ENCODE results near the gene PTPN2.

DNA sequence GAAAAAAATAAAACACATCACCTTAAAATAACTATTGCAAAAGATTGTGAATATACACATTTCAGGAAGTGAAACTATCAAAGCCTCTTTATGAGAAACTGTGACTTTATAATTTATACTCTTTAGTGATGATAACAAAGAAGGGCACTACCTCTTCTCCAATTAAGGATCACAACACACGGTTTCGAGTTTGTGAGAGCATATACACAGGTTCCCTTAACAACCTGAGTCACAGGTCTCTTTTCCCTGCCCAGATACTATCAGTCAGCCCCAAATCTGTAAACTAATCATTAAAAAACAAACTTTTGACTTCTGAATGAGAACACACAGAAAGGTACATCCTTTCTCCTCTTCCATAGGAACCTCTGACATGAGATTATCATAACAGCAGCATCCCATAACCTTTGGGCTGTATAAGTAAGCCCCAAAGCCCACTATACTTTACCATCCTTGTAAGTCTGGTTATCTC, 44.9 kb downstream of the PTPN2 start:
- TF ChIP-seq, protein P1, sequence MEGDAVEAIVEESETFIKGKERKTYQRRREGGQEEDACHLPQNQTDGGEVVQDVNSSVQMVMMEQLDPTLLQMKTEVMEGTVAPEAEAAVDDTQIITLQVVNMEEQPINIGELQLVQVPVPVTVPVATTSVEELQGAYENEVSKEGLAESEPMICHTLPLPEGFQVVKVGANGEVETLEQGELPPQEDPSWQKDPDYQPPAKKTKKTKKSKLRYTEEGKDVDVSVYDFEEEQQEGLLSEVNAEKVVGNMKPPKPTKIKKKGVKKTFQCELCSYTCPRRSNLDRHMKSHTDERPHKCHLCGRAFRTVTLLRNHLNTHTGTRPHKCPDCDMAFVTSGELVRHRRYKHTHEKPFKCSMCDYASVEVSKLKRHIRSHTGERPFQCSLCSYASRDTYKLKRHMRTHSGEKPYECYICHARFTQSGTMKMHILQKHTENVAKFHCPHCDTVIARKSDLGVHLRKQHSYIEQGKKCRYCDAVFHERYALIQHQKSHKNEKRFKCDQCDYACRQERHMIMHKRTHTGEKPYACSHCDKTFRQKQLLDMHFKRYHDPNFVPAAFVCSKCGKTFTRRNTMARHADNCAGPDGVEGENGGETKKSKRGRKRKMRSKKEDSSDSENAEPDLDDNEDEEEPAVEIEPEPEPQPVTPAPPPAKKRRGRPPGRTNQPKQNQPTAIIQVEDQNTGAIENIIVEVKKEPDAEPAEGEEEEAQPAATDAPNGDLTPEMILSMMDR (IDR thresholded peaks at IDR 0.05): no peak
- no peak for TF ChIP-seq POLR2A (IDR thresholded peaks at IDR 0.05)

Measured in uterus (tissue), 2 donors.